PC-9 (cell line): Measurements from ENCODE around the gene CILP2.

Experiments used
- EZH2 ChIP-seq: fragments of 200-600 bp; sonication (generic); IDR thresholded peaks from 2 replicates; pipeline ENCODE4 v1.8.0; 2017; ENCODE audit warnings: antibody characterized with exemption, low read depth
- TF ChIP-seq, protein P1 (sequence below): fragments of 200-600 bp; sonication (generic); conservative IDR thresholded peaks from 2 replicates; pipeline ENCODE4 v1.6.1; 2017; ENCODE audit warnings: mixed run types, antibody characterized with exemption, mild to moderate bottlenecking, moderate library complexity

DNA sequence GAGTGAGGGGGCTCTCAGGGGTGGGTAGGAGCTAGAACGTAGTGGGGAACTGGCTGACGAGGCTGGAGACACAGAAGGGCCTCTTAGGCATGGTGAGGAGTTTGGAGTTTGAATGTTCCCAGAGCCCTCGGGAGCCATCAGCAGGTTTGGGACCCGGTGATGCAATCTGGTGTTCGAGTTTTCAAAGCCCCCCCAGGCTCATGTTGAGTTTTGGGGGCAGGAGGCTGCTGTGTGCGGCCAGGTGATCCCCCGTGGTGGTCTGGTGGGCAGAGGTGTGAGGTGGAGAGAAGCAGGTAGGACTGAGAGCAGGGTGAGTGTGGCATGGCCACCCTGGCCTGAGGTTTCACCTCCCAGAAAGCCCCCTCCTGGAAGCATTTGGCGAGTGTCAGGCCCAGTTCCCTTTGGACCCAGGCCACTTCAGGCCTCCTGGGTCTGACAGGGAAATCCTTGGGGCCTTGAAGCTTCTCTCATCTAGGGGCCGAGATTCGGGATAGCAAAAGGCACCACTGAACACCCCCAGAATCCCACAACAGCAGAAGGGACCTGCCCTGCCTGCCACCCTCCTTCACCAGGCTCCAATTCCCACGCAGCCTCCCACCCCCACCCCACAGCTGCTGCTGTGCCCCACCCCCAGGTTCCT lies 8.2 kb upstream of the CILP2 start:
- TF ChIP-seq, protein P1, sequence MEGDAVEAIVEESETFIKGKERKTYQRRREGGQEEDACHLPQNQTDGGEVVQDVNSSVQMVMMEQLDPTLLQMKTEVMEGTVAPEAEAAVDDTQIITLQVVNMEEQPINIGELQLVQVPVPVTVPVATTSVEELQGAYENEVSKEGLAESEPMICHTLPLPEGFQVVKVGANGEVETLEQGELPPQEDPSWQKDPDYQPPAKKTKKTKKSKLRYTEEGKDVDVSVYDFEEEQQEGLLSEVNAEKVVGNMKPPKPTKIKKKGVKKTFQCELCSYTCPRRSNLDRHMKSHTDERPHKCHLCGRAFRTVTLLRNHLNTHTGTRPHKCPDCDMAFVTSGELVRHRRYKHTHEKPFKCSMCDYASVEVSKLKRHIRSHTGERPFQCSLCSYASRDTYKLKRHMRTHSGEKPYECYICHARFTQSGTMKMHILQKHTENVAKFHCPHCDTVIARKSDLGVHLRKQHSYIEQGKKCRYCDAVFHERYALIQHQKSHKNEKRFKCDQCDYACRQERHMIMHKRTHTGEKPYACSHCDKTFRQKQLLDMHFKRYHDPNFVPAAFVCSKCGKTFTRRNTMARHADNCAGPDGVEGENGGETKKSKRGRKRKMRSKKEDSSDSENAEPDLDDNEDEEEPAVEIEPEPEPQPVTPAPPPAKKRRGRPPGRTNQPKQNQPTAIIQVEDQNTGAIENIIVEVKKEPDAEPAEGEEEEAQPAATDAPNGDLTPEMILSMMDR = no peak
- TF ChIP-seq EZH2 = no peak
